Activated CD8-positive, alpha-beta T cell treated with anti-CD3 and anti-CD28 coated beads for 36 hours (primary cell): ENCODE data around the gene GPC6. TPM values are rescaled to one million over a fixed set of nuclear protein-coding genes. Genes with fewer than 3 reads are reported as not detected.

Experiments used
- ATAC-seq: fragments of 200-7000 bp; cut with Tn5 transposase; one replicate; pipeline ENCODE4 v1.10.0; 2021; ENCODE audit warnings: mild to moderate bottlenecking, moderate library complexity
- CTCF ChIA-PET: fragments of 350-600 bp; sonication (Branson Sonifier 250); formaldehyde crosslinking; loops from one replicate; lab custom pipeline; 2021; ENCODE audit warnings: antibody characterized with exemption; lab: Charles Lee
- POLR2A ChIA-PET: fragments of 350-600 bp; sonication (Branson Sonifier 250); formaldehyde crosslinking; loops from one replicate; lab custom pipeline; 2021; ENCODE audit warnings: antibody characterized with exemption; lab: Charles Lee
- DNase-seq: peaks from one replicate; pipeline ENCODE4 v3.0.0-alpha.2; 2020
- H3K27ac Mint-ChIP-seq: one replicate; pipeline ENCODE4 v1.8.0; 2021; ENCODE audit warnings: mild to moderate bottlenecking, mixed read lengths
- H3K27me3 Mint-ChIP-seq: one replicate; pipeline ENCODE4 v1.8.0; 2021; ENCODE audit warnings: mixed read lengths
- H3K36me3 Mint-ChIP-seq: one replicate; pipeline ENCODE4 v1.8.0; 2021; ENCODE audit warnings: low read depth, mixed read lengths
- H3K4me1 Mint-ChIP-seq: one replicate; pipeline ENCODE4 v1.8.0; 2021; ENCODE audit warnings: low read depth, mixed read lengths
- H3K4me3 Mint-ChIP-seq: one replicate; pipeline ENCODE4 v1.8.0; 2021; ENCODE audit warnings: mild to moderate bottlenecking, moderate library complexity, mixed read lengths
- H3K9me3 Mint-ChIP-seq: one replicate; pipeline ENCODE4 v1.8.0; 2021; ENCODE audit warnings: mixed read lengths
- intact Hi-C: fragments of 100-400 bp; cut with micrococcal nuclease; formaldehyde crosslinking; loops from one replicate; pipeline ENCODE4 v1.10.0; 2022
- total RNA-seq, 2 experiments: library from RNA; stranded (reverse); gene quantifications; one replicate each; pipeline ENCODE4 v1.2.3, GENCODE V29; 2021
- TF ChIP-seq, protein P1 (sequence below): fragments of 200-600 bp; IDR thresholded peaks from one replicate; pipeline ENCODE4 v1.8.0; 2022; ENCODE audit warnings: antibody characterized with exemption, mild to moderate bottlenecking

Gene GPC6
- total RNA-seq, 2 experiments from 2014 or later = not detected

DNA sequence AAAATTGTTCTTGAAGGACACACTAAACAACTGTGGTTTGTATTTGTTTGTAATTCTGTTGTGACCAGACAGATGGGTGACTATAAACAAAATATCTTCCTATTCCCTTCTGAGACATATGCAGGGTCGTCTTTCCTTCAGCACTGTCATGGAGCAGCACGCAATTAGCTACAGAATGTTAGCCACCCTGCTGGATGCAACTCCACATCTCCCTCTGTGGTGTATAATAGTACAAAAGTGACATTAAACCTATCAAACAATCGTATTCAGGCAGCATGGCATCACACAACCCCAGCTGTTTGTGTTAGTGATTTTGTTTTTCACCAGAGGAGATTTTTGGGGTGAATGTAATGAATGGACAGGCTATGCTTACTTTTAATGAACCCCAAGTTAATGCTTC, 146.2 kb downstream of the GPC6 start:
- DNase-seq (no peak), ATAC-seq (no peak)
- Mint-ChIP-seq H3K36me3 (no peaks in the 10 kb centered on the region), H3K27ac (no peak overlapping the region), H3K27me3 (no peaks in the 10 kb centered on the region), H3K4me3 (no peak overlapping the region), H3K4me1 (no peaks in the 10 kb centered on the region), H3K9me3 (no peaks in the 10 kb centered on the region)
- TF ChIP-seq, protein P1, sequence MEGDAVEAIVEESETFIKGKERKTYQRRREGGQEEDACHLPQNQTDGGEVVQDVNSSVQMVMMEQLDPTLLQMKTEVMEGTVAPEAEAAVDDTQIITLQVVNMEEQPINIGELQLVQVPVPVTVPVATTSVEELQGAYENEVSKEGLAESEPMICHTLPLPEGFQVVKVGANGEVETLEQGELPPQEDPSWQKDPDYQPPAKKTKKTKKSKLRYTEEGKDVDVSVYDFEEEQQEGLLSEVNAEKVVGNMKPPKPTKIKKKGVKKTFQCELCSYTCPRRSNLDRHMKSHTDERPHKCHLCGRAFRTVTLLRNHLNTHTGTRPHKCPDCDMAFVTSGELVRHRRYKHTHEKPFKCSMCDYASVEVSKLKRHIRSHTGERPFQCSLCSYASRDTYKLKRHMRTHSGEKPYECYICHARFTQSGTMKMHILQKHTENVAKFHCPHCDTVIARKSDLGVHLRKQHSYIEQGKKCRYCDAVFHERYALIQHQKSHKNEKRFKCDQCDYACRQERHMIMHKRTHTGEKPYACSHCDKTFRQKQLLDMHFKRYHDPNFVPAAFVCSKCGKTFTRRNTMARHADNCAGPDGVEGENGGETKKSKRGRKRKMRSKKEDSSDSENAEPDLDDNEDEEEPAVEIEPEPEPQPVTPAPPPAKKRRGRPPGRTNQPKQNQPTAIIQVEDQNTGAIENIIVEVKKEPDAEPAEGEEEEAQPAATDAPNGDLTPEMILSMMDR = no peak
- intact Hi-C loops = no loop called here
- ChIA-PET POLR2A (no interaction called here), CTCF (no interaction called here)

GRCh38 chr13:93375491-93375890, 148.9 kb downstream of the GPC6 start:
- H3K36me3 Mint-ChIP-seq = no peaks in the 10 kb centered on the region
- no peak overlapping the region for H3K4me3 Mint-ChIP-seq
- no peaks in the 10 kb centered on the region for H3K9me3 Mint-ChIP-seq
- no peak overlapping the region for H3K27ac Mint-ChIP-seq
- ChIA-PET CTCF (no interaction called here), POLR2A (no interaction called here)
- intact Hi-C loops = no loop called here
- TF ChIP-seq, protein P1 = no peak
- H3K27me3 Mint-ChIP-seq = no peaks in the 10 kb centered on the region
- ATAC-seq (no peak), DNase-seq (no peak)
- no peaks in the 10 kb centered on the region for H3K4me1 Mint-ChIP-seq

- DNase-seq (no peak), ATAC-seq (no peak)
- no peak overlapping the region for H3K4me3 Mint-ChIP-seq
- H3K27me3 Mint-ChIP-seq = no peaks in the 10 kb centered on the region
- intact Hi-C loops = no loop called here
- H3K27ac Mint-ChIP-seq = no peak overlapping the region
- H3K36me3 Mint-ChIP-seq = no peaks in the 10 kb centered on the region
- ChIA-PET CTCF (no interaction called here), POLR2A (no interaction called here)
- H3K9me3 Mint-ChIP-seq = no peaks in the 10 kb centered on the region
- TF ChIP-seq, protein P1 = no peak
- no peaks in the 10 kb centered on the region for H3K4me1 Mint-ChIP-seq
These were observed 150.6 kb downstream of the GPC6 start for GRCh38 chr13:93377196-93377595.

DNA sequence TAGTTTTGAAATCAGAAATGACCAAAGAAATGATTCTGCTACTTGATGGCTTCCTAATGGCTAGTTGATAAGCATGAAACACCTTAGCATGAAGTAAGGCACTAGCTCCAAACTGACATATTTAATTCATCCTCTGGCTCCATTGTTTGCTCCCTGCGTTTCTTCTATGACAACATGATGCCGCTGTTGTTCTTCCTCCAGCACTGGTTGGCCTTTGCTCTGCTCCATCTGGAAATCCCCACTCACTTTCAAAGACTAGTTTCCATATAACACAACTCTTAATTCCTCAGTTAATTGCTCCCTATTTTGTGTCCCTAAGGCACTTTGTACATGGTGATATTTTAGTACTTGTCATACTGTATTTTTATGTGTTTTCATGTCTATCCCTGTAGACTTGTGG, 151.6 kb downstream of the GPC6 start:
- CTCF ChIA-PET = no interaction called here
- H3K4me1 Mint-ChIP-seq = no peaks in the 10 kb centered on the region

GRCh38 chr13:93386116-93386515, 159.5 kb downstream of the GPC6 start:
- POLR2A ChIA-PET = no interaction called here

More for the DNA sequence above, 151.6 kb downstream of the GPC6 start:
- Mint-ChIP-seq H3K27ac (no peak overlapping the region), H3K27me3 (no peaks in the 10 kb centered on the region), H3K9me3 (no peaks in the 10 kb centered on the region), H3K4me3 (no peak overlapping the region), H3K36me3 (no peaks in the 10 kb centered on the region)
- ATAC-seq (no peak), DNase-seq (no peak)
- TF ChIP-seq, protein P1 = no peak
- POLR2A ChIA-PET = no interaction called here
- intact Hi-C loops = no loop called here

More at GRCh38 chr13:93386116-93386515, 159.5 kb downstream of the GPC6 start:
- no peaks in the 10 kb centered on the region for H3K4me1 Mint-ChIP-seq
- DNase-seq = no peak
- H3K27ac Mint-ChIP-seq = no peak overlapping the region
- TF ChIP-seq, protein P1 = no peak
- H3K36me3 Mint-ChIP-seq = no peaks in the 10 kb centered on the region
- no peaks in the 10 kb centered on the region for H3K9me3 Mint-ChIP-seq
- no peak for ATAC-seq
- peaks cover 1% of the 10 kb centered on the region for H3K27me3 Mint-ChIP-seq
- H3K4me3 Mint-ChIP-seq = no peak overlapping the region
- CTCF ChIA-PET = no interaction called here
- intact Hi-C loops = no loop called here
